C4-2B (cell line): ENCODE results near the gene SHISAL1.

ENCODE experiments used
- ZFX ChIP-seq: fragments of 450-650 bp; IDR thresholded peaks from 2 replicates; pipeline ENCODE4 v1.6.1; 2017
- TF ChIP-seq, protein P1 (sequence below): fragments of 450-650 bp; conservative IDR thresholded peaks from 2 replicates; pipeline ENCODE4 v1.5.1; 2017; ENCODE audit warnings: mild to moderate bottlenecking

DNA sequence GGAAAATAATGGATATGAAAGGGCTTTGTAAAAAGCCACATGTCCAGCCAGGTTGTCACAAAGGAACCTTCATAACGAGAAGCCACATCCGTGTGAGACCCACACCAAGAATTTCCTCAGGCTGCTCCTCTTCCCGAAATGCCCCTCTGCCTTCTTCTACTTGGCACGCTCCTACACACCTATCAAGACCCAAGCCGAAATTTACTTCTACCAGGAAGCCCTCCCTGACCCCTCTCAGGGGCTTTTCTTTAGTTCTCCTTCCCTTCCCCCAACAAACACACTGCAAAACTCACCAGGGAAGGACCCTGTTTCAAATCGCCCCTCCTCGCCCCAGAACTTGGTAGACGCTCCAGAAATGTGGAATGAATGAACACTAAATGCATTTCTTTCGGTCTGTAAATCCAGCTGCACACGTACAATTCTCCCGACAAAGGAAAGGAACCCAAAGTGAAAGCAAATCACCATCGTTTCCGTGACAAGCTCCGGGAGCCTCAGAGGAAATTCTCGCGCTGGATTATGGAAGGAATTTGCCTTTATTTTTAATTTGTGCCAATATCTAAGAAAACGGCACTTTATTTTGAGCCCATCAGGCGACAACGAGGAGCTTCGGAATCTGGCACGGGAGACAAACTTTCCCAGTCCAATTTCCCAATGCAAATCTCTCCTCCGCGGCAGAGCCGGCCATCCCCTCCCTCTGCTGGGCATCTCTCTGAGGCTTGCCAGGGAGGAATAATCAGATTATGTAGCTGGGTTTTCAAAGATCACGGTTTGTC lies 13.2 kb upstream of the SHISAL1 start:
- TF ChIP-seq, protein P1, sequence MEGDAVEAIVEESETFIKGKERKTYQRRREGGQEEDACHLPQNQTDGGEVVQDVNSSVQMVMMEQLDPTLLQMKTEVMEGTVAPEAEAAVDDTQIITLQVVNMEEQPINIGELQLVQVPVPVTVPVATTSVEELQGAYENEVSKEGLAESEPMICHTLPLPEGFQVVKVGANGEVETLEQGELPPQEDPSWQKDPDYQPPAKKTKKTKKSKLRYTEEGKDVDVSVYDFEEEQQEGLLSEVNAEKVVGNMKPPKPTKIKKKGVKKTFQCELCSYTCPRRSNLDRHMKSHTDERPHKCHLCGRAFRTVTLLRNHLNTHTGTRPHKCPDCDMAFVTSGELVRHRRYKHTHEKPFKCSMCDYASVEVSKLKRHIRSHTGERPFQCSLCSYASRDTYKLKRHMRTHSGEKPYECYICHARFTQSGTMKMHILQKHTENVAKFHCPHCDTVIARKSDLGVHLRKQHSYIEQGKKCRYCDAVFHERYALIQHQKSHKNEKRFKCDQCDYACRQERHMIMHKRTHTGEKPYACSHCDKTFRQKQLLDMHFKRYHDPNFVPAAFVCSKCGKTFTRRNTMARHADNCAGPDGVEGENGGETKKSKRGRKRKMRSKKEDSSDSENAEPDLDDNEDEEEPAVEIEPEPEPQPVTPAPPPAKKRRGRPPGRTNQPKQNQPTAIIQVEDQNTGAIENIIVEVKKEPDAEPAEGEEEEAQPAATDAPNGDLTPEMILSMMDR: no peak
- TF ChIP-seq ZFX: no peak
